ENCODE data around the gene PVRIG.
"Not testable (repeated sequence)": the region's sequence is repeated elsewhere in the genome, so short reads cannot be mapped to it uniquely, and the experiment has no call there.

DNA sequence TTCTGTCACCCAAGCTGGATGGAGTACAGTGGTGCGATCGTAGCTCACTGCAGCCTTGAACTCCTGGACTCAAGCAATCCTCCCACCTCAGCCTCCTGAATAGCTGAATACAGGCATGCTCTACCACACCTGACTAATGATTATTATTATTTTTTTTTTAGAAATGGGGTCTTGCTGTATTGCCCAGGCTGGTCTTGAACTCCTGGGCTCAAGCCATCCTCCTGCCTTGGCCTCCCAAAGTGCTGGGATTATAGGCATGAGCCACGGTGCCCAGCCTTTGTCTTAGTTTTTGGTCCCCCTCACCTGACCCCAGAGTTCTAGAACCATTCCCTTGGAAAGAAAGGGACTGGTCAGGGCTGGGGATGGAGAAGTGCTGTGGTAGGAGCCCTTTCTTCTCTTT lies 39.7 kb upstream of the PVRIG start:
- TF ChIP-seq, protein P1, sequence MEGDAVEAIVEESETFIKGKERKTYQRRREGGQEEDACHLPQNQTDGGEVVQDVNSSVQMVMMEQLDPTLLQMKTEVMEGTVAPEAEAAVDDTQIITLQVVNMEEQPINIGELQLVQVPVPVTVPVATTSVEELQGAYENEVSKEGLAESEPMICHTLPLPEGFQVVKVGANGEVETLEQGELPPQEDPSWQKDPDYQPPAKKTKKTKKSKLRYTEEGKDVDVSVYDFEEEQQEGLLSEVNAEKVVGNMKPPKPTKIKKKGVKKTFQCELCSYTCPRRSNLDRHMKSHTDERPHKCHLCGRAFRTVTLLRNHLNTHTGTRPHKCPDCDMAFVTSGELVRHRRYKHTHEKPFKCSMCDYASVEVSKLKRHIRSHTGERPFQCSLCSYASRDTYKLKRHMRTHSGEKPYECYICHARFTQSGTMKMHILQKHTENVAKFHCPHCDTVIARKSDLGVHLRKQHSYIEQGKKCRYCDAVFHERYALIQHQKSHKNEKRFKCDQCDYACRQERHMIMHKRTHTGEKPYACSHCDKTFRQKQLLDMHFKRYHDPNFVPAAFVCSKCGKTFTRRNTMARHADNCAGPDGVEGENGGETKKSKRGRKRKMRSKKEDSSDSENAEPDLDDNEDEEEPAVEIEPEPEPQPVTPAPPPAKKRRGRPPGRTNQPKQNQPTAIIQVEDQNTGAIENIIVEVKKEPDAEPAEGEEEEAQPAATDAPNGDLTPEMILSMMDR (IDR thresholded peaks at IDR 0.05) = not testable (repeated sequence)
- not testable (repeated sequence) for TF ChIP-seq POLR2A (IDR thresholded peaks at IDR 0.05)
